GM21367 (cell line): ENCODE data around the gene CHD5.
"Not testable (repeated sequence)": the region's sequence is repeated elsewhere in the genome, so short reads cannot be mapped to it uniquely, and the experiment has no call there.

Experiments
- ATAC-seq: cut with Tn5 transposase; IDR thresholded peaks from one replicate; pipeline ENCODE4 v1.9.1; 2021; ENCODE audit not compliant: unreplicated experiment

Gene CHD5

DNA sequence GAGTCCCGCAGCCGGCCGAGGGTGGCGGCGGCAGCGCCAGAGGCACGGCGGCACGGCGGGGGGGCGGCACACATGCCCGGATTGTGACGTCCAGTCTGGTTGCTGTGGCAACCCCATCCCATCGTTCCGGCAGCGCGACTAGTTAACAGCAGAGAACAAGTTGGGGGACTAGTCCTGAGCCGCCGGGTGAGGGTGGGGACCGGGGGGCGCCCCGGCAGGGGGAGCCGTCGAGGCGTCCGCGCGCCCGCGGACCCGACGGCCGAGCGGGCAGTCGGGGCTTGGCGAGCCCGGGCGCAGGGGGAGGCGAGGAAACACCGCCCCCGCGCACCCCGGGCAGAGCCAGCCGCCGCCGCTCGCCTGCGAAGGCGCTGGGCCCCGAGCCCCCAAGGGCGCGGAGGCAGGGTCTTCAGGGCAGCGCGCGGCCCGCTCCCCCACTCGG is at the start of gene CHD5:
Gene CHD5, minus strand, starts transcription at position 54 of the 439 bp plus-strand sequence. CDS start 298 bp downstream, outside the sequence.
- ATAC-seq: no peak

DNA sequence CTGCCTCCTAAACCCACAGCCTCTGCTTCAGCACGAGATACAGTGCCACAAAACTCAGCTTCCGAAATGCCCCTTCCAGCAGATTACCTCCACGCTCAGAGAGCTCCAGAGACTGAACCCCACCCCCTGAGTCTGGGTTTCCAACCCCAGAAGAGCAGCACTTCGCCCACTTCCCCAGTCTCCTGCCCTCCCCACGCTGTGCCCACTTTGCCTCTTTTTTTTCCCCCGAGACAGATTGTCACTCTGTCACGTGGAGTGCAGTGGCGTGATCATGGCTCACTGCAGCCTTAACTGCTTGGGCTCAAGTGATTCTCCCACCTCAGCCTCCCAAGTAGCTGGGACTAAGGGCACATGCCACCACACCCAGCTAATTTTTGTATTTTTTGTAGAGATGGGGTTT is 45.5 kb upstream of the CHD5 start:
- no peak for ATAC-seq

DNA sequence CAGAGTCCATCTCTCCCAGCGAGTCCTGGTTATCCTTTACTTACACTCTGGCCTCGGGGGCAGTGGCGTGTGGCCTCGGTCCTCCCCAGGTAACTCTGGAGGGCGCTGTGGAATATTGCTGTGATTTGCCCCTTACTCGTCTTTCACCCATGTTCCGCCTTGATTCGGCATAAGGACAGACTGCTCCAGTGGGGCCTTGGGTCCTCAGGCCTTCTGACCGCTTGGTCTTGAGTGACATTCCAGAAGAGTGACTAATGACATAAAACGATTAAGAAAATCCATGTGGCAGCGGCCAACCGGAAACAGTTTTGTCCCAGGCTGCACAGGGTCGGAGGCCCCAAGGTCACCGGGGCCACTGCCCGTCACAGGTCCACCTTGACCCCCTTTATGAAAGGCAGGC is 44.6 kb upstream of the CHD5 start:
- ATAC-seq: no peak

DNA sequence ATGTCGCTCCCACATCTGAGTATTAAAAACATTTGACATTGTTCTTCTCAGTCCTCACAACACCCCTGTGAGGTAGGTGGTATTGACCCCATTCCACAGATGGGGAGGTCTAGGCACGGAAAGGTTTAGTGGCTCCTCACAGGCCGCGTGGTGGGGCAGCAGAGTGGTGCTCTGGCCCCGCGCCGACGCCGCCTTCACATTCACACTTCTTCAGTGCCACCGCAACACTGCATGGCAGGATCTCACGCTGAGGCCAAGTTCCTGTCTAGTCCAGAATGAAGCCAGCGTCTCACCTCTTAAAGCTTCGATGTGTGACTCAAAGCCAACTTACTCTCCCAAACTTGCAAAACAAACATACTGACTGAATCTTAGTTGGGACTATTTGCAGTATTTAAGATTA is 43.5 kb upstream of the CHD5 start:
- no peak for ATAC-seq

DNA sequence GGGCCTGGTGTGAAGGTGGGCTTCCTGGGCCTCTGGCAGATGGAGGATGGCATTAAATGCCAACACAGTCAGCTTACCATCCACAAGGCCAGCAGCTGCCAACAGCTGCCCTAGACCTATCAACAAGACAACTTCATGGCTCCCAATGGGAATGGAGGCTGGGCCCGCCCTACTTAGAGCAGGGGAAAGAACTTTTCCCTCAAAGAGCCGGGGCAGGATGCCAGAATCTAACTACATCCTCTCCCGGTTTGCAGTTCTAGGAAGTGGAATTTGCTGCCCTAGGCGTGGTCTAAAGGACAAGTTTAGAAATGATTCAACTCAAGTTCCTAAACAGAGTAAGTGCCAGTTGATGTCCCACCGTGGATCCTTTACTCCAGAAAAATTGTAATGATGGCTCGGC is 42.5 kb upstream of the CHD5 start:
- no peak for ATAC-seq

DNA sequence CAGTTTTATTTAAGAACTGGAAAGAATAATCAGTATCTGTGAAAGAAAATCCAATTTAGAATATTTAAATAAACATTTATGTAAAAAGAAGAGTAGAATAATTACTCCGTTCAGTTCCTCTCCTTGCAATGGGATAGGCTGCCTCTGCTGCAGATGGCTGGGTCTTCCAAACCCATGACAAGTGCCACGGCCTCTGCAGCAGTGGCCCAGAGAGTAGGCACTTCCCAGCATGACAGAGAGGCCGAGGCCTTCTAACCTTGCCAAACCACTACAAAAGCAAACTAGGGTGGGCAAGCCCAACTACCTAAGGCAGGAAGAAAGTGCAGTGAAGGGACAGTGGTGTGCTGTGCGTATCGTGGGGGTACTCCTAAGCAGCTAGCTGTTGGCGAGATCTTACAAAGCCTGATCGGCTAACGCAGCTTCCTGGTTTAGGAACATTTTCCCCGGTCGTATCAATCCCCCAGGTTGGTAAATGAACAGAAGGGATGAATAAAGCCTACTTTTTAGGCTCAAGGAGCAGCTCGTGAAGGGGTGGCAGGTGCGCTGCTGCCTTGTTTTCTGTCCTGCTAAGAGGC is 41.2 kb upstream of the CHD5 start:
- no peak for ATAC-seq

DNA sequence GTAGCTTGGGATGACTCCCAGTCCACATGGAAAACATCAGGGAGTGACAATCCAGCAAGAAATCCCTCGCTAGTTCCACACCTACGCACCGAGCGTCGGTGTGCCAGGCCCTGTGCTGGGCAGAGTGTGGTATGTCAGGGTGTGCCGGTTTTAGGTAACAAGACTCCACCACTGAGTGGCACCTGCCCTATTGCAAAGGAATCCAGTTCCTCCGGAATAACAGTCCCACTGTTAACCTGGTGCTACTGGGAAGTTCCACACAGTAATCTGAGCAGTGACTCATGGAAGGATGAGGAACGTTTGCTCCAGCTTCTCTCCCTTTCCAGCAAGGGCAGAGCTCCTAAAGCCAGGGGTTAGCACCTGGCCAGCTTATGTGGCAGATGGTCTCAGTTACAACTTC is 40.1 kb upstream of the CHD5 start:
- ATAC-seq: no peak

DNA sequence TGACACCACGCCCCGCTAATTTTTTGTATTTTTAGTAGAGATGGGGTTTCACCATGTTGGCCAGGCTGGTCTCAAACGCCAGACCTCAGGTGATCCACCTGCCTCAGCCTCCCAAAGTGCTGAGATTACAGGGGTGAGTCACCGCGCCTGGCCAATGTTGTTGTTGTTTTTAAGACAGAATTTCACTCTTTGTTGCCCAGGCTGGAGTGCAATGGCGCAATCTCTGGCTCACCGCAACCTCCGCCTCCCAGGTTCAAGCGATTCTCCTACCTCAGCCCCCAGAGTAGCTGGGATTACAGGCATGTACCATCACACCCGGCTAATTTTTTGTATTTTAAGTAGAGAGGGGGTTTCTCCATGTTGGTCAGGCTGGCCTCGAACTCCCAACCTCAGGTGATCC is 39.5 kb upstream of the CHD5 start:
- ATAC-seq: not testable (repeated sequence)

DNA sequence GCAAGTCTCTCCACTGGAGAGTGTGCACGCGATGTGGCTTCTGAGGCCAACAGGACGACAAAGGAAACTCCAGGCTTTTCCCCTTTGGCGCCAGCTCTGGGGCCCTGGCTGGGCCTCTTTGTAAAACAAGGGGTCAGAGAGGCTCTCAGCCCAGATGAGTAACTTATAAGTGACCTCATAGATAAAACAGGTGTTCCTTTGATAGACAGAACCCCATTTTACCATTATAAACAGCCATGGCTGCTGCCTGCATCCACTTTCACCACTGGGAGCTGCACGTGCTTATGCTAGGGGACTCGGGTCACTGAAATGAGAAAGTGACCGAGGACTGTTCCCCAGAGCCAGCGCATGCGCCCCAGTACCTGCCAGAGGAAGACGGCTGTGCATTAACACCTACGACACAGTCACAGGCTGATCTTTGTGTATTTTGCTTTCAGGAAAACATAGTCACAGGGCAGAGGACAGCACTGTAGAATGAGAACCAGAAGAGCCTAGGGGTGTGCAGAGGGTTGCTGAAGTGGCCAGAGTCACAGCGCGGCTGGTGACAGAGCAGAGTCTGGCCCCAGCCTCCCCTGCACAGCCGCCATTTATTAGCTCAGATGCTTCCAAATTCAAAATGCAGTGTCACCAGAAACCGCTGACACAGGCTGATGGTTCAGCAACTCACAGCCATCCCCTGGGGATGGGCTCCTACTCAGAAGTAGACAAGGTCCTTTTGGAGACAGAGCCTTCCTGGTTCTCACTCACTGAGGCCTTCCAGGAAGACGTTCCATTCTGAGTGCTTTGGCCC is 38.4 kb upstream of the CHD5 start:
- ATAC-seq: no peak

DNA sequence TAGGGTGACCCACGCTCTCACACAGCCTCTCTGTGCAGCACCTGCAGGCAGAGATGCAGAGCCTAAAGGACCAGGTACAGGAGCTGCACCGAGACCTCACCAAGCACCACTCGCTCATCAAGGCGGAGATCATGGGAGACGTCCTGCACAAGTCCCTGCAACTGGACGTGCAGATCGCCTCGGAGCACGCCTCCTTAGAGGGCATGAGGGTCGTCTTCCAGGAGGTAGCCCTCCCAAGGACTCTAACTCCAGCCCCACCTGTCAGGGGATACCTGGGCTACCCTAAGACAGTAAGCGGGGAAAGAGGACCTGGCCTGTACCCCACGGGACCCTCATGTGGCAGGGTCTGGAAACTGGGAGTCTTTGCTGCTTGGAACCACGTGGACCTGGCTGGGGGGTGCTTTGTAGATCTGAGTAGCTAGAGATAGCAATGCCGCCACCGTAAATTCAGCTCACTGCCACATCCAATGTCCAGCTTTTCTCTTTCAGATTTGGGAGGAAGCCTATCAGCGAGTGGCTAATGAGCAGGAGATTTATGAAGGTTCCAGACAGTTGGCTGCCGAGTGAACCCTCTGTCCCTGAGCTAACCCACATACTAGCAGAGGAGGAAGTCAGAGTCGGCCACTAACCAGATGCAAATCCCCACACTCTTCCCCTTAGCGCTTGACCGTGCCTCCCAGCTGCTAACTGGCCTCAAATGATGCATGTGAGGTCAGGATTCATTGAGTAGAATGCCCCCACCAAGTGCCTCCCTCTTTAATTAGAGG is 32.3 kb upstream of the CHD5 start:
- ATAC-seq: no peak

DNA sequence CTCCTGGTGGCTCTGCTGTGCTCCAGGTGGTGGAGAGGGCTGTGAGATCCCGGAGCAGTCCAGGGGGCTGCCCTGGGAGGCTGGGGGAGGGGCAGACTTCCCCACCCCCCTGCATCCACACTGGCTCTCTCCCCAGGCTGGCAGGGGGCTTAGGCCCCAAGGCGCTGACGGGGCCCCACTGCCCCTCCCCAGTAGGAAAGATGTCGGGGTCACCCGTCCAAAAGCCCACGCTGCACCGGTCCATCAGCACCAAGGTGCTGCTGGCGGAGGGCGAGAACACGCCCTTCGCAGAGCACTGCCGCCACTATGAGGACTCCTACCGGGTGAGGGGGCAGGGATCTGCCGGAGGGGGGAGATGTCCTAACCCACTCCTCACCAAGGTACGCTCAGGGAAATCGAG is 31.6 kb upstream of the CHD5 start:
- ATAC-seq: no peak

DNA sequence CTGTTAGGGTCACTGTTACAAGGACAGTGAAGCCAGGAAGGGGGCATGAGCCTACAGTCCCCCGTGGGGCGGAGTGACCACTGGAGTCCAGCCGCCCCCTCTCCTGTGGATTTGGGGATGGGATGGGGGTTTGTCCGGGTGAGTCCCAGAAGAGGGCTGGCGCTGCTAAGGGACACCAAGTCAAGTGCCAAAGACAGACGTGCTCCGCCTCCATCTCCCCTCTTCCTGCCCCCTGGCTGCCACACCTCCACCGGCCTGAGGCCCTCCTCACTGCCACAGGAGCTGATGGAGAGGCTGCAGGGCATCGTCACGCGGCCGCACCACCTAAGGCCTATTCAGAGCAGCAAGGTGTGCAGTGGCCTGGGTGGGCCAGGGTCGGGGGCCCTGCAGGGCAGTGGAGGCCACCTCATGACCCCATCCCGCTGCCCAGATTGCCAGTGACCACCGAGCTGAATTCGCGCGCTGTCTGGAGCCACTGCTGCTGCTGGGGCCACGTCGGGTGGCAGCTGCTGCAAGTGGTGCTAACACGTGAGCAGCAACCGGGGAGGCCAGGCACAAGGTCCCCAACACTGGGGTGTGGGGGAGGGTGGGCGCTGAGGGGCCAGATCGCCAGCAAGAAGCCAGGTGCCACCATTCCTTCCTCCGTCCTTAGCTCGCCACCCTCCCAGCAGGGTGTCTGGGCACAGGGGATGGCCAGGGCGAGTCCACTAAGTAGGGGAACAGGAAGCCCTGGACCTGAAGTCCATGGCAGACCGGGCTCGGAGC is 30.7 kb upstream of the CHD5 start:
- no peak for ATAC-seq

DNA sequence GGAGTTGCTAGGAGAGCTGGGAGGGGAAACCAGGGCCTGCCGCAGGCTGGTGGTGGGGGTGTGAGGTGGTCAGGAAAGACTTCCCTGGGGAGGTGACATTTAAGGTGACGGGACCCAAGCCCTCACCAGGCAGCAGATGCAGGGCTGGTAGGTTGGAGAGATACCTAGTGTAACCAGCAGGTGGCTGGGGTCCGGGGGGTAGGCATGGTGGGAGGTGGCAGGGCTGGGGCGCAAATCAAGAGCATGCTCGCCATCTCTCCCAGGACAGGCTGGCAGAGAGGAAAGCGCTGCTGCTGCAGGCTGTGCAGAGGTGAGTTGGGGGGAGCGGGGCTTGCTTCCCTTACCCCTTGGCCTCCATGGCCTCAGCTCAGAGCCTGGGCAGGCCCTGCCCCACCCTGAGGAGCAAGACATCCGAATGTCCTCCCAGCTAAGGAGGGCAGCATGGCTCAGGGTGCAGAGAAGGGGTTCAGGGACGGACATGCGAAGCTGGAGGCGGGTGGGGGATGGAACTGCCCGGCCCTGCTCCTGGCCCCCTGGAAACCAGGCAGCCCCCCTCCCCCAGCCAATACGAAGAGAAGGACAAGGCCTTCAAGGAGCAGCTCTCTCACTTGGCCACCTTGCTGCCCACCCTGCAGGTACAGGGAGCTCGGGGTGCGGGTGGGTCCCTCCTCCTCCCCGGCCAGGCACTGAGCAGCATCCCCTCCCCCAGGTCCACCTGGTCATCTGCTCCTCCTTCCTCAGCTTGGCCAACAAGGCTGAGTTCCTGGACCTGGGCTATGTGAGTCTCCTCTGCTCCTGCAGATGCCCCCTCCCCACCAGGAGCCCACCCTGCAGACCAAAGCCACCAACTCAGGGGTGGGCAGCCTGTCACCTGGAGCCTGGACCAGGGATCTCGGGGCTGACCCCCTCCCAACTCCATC is 29.8 kb upstream of the CHD5 start:
- no peak for ATAC-seq

DNA sequence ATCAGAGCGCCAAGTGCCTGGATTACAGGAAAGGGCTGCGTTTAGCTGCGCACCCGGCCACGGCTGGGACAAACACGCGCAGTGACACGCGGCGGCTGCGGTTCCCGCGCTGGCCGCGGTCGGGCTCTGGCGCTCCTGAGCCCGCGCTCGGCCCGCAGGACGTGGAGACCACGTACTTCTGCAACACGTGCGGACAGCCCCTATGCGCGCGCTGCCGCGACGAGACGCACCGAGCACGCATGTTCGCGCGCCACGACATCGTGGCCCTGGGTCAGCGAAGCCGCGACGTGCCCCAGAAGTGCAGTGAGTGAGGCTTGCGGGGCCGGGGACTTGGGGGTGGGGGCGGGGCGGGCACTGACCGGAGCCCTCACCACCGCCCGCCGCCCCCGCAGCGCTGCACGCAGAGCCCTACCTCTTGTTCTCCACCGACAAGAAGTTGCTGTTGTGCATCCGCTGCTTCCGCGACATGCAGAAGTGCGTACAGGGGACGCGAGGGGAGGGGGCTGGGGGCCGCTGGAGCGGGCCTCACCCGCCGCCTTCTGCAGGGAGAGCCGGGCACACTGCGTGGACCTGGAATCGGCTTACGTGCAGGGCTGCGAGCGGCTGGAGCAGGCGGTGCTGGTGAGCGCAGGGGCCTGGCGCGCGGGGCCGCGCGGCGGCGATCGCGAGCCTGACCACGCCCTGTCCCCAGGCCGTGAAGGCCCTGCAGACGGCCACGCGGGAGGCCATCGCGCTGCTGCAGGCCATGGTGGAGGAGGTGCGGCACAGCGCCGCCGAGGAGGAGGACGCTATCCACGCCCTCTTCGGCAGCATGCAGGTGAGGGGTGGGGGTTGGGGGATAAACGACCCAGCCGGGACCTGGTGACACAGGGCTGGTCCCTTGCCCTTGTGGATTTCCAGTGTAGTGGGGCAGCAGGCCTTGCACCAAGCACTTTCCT is 28.9 kb upstream of the CHD5 start:
- ATAC-seq: no peak

DNA sequence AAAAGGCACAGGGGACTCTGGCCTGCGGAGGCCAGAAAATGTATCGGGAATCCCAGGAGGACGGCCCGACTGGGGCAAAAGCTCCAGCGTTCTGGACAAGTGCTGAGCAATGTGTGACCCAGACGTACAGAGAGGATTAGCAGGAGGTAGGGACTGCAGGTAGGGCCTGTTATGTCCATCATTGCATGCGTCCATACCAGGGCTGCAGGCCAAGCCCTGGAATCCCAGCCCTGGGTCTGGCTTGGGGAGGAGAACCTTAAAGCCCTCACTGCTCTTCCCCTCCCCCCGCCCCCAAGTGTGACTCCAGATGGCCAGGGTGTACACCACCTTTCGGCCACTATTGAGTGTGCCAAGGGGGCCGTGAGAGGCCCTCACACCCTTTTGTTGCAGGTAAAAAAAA is 27.8 kb upstream of the CHD5 start:
- no peak for ATAC-seq

DNA sequence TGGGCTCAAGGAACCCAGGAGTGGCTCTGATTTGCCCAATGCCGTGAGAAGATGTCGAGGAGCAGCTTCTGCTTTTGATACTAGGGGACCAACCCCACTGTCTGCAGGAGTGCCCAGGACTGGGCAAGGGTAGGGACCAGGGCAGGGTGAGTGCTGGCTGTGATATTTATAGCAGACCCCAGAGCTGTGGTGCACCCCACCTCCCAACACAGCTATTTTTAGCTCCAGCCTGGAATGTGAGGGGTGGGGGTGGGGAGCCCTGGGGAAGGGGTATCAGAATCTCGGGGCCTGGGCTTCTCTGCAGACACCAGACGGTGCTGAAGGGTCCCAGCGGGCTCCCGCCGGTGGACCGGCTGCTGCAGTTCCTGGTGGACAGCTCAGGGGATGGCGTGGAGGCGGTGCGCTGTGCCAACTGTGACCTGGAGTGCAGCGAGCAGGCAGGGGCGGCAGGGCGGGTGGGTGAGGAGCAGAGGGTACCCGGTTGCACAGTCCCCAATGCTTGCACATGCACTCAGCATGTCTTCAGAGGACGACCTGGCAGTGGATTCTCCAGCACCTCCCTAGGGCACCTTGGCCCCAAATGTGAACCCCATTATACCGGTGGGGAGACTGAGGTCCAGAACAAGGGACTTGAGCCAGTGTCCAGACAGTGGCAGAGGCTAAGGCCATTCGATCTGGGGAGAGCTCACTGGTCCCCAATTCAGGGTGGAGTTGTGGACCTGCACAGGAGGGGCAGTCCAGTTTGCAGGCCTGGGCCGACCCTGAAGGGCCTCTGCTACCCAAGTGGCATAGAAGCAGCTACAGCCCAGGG is 27.2 kb upstream of the CHD5 start:
- ATAC-seq: no peak

DNA sequence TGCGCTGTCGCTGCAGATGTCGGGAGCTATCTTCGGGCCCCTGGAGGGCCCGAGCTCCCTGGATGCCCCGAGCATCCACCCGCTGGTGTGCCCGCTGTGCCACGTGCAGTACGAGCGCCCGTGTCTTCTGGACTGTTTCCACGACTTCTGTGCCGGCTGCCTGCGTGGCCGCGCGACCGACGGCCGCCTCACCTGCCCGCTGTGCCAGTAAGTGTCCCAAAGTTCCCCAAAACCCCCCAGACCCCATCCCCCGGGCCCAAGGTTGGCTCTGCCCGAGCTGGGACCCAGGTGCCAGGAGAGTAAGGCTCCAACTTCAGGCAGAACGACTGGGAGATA is 26.4 kb upstream of the CHD5 start:
- ATAC-seq: no peak

DNA sequence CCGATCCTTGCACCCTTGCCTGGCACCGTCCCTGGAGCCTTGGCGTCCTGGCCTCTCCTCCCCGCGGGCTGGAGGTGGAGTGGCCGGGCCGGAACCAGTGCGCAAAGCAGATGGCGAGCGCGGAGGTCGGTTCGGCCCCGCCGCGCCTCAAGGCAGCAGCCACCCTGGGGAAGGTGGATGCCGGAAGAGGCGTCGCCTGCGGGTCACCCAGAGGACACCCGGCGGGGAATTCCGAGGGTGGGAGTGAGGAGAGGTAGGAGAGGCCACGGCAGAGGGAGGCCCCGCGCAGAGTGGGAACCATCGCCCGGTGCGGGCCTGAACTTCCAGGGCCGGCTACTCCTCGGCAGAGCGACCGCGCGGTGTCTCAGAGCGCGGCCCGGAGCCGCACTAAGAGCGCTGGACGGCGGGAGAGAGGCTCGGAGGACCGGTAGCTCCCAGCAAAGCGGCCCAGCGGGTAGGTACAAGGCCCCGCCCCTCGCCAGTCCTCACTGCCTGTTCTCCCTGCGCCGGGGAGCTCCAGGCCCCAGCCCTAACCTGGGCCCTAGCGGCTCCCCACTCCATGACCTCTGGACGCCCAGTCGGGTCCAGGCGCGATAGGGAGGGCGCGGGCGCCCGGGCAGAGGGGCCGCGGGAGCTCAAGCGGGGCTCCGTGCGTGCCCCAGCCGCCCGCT is 25.9 kb upstream of the CHD5 start, which contains the start of gene RNF207:
Gene RNF207, plus strand, starts transcription at position 271 of the 671 bp plus-strand sequence. CDS start 417 bp downstream, outside the sequence.
- no peak for ATAC-seq
